HepG2 (cell line): Measurements from ENCODE around the gene C12orf43. TPM values are rescaled to one million over a fixed set of nuclear protein-coding genes. Genes with fewer than 3 reads are reported as not detected.

Experiments
- ATF1 ChIP-seq: IDR thresholded peaks from 2 replicates; pipeline ENCODE4 v1.6.1; 2016; ENCODE audit warnings: mild to moderate bottlenecking, control low read depth
- GTF2F1 ChIP-seq: fragments of 150-350 bp; IDR thresholded peaks from 2 replicates; pipeline ENCODE4 v1.6.1; 2014; ENCODE audit warnings: low read length
- HIC2 ChIP-seq: sonication (generic); formaldehyde crosslinking; IDR thresholded peaks from 2 replicates; pipeline ENCODE4 v1.9.0; 2022; ENCODE audit warnings: low read depth, missing genetic modification reagents
- JDP2 ChIP-seq: sonication (generic); formaldehyde crosslinking; IDR thresholded peaks from 2 replicates; pipeline ENCODE4 v1.8.1; 2022; ENCODE audit warnings: missing genetic modification reagents, borderline replicate concordance
- JUND ChIP-seq: sonication (generic); formaldehyde crosslinking; IDR thresholded peaks from 2 replicates; pipeline ENCODE4 v1.8.0; 2022; ENCODE audit warnings: mild to moderate bottlenecking, missing genetic modification reagents
- KDM6A ChIP-seq: IDR thresholded peaks from 2 replicates; pipeline ENCODE4 v1.6.1; 2016; ENCODE audit warnings: low read depth
- MED8 ChIP-seq: sonication (generic); formaldehyde crosslinking; IDR thresholded peaks from 2 replicates; pipeline ENCODE4 v1.8.1; 2023; ENCODE audit warnings: mild to moderate bottlenecking, missing genetic modification reagents; ENCODE audit not compliant: insufficient replicate concordance
- MYC ChIP-seq: sonication (generic); formaldehyde crosslinking; IDR thresholded peaks from 2 replicates; pipeline ENCODE4 v1.9.0; 2021; ENCODE audit warnings: missing genetic modification reagents, borderline replicate concordance
- NR1H2 ChIP-seq: sonication (generic); formaldehyde crosslinking; IDR thresholded peaks from 2 replicates; pipeline ENCODE4 v1.8.1; 2022; ENCODE audit warnings: low read depth, missing genetic modification reagents, borderline replicate concordance
- PPARG ChIP-seq: conservative IDR thresholded peaks from 2 replicates; pipeline ENCODE4 v1.6.1; 2016; ENCODE audit warnings: missing biosample characterization, missing genetic modification reagents
- SIX4 ChIP-seq: sonication (generic); formaldehyde crosslinking; IDR thresholded peaks from 2 replicates; pipeline ENCODE4 v1.4.0; 2020; ENCODE audit warnings: missing genetic modification reagents
- SRY ChIP-seq: sonication (generic); formaldehyde crosslinking; IDR thresholded peaks from 2 replicates; pipeline ENCODE4 v1.8.0; 2022; ENCODE audit warnings: mild to moderate bottlenecking, missing genetic modification reagents
- ZFP36L1 ChIP-seq: sonication (generic); formaldehyde crosslinking; IDR thresholded peaks from 2 replicates; pipeline ENCODE4 v1.8.0; 2022; ENCODE audit warnings: mild to moderate bottlenecking, missing genetic modification reagents, moderate library complexity
- ZFX ChIP-seq: sonication (generic); formaldehyde crosslinking; IDR thresholded peaks from 2 replicates; pipeline ENCODE4 v1.4.0; 2020; ENCODE audit warnings: mild to moderate bottlenecking, low read depth, missing genetic modification reagents, moderate library complexity
- ZIK1 ChIP-seq: sonication (generic); formaldehyde crosslinking; IDR thresholded peaks from 2 replicates; pipeline ENCODE4 v1.5.0; 2020; ENCODE audit warnings: mild to moderate bottlenecking, low read depth, missing genetic modification reagents, borderline replicate concordance
- ZNF10 ChIP-seq: sonication (generic); formaldehyde crosslinking; IDR thresholded peaks from 2 replicates; pipeline ENCODE4 v1.4.0; 2020; ENCODE audit warnings: mild to moderate bottlenecking, low read depth, missing genetic modification reagents, borderline replicate concordance
- ZNF280D ChIP-seq: sonication (generic); formaldehyde crosslinking; IDR thresholded peaks from 2 replicates; pipeline ENCODE4 v1.5.1; 2020; ENCODE audit warnings: mild to moderate bottlenecking, missing genetic modification reagents
- ZNF282 ChIP-seq: fragments of 450-650 bp; IDR thresholded peaks from 2 replicates; pipeline ENCODE4 v1.6.1; 2018; ENCODE audit not compliant: partially characterized antibody
- ZNF674 ChIP-seq: sonication (generic); formaldehyde crosslinking; IDR thresholded peaks from 2 replicates; pipeline ENCODE4 v1.5.0; 2020; ENCODE audit warnings: low read depth, mild to moderate bottlenecking, missing genetic modification reagents
- ZNF749 ChIP-seq: sonication (generic); formaldehyde crosslinking; IDR thresholded peaks from 2 replicates; pipeline ENCODE4 v1.8.0; 2022; ENCODE audit warnings: mild to moderate bottlenecking, missing genetic modification reagents, moderate library complexity, borderline replicate concordance
- ZNF790 ChIP-seq: sonication (generic); formaldehyde crosslinking; IDR thresholded peaks from 2 replicates; pipeline ENCODE4 v1.8.0; 2022; ENCODE audit warnings: missing genetic modification reagents, mild to moderate bottlenecking, borderline replicate concordance
- ZSCAN21 ChIP-seq: sonication (generic); formaldehyde crosslinking; IDR thresholded peaks from 2 replicates; pipeline ENCODE4 v1.8.0; 2022; ENCODE audit warnings: mild to moderate bottlenecking, missing genetic modification reagents, moderate library complexity, borderline replicate concordance
- polyA plus RNA-seq, 8 experiments: library from polyadenylated mRNA; depleted of rRNA in 3 of 8; stranded (reverse) in 7 of 8; unstranded in 1 of 8; fragments of >200 nt; fragmentation: Illumina TruSeq in 4 of 8; extraction: Trizol in 4 of 8; gene quantifications; 2 replicates each; pipeline versions ENCODE4 v1.2.1 to v1.2.3, GENCODE V29; 2011 to 2016; ENCODE audit warnings: low read depth in 4 of 8, missing spikeins in 1 of 8, mixed read lengths in 1 of 8; ENCODE audit not compliant: insufficient read depth in 1 of 8
- total RNA-seq, 5 experiments: library from RNA; depleted of rRNA; stranded (reverse); fragments of >200 nt; fragmentation: Illumina TruSeq; extraction: Trizol; gene quantifications; 2 replicates each; pipeline ENCODE4 v1.2.3, GENCODE V29; 2016; ENCODE audit warnings: low read depth in 1 of 5
- TF ChIP-seq, protein P1 (sequence below): sonication (generic); formaldehyde crosslinking; IDR thresholded peaks from 2 replicates; pipeline ENCODE4 v1.9.0; 2022; ENCODE audit warnings: missing genetic modification reagents, mild to moderate bottlenecking, borderline replicate concordance

C12orf43 gene
- total and polyA plus RNA-seq, 2 of the 13 experiments (the other 11 are each of a cell fraction or from before 2014, with no cell fraction given): 7.9 to 11.1 TPM

GRCh38 chr12:120978296-120979219, 37.7 kb downstream of the C12orf43 start, which contains the start of gene HNF1A (continued):
- TF ChIP-seq ZNF280D (CRISPR knock-in tag) (peak; percentile 38; the same call in 1 of the 2 replicates), JDP2 (no peak), NR1H2 (CRISPR knock-in tag) (no peak), GTF2F1 (no peak), MYC (peak; percentile 95), SRY (CRISPR knock-in tag) (peak; percentile 77; the same call in 1 of the 2 replicates), PPARG (peak; percentile 71; the same call in 1 of the 2 replicates), ZSCAN21 (CRISPR knock-in tag) (peak; percentile 68; the same call in 1 of the 2 replicates), ZNF282 (no peak), JUND (CRISPR knock-in tag) (no peak), ZNF790 (CRISPR knock-in tag) (peak; percentile 59; the same call in 1 of the 2 replicates), ATF1 (CRISPR knock-in tag) (no peak), HIC2 (peak; percentile 72; the same call in 1 of the 2 replicates), MED8 (peak; percentile 94), ZIK1 (CRISPR knock-in tag) (no peak), ZFP36L1 (CRISPR knock-in tag) (no peak; the same call in 1 of the 2 replicates), SIX4 (CRISPR knock-in tag) (no peak), ZNF10 (CRISPR knock-in tag) (no peak), ZNF674 (CRISPR knock-in tag) (no peak), ZFX (CRISPR knock-in tag) (peak; percentile 98), KDM6A (CRISPR knock-in tag) (peak; percentile 98), ZNF749 (0 out of 2 replicates have a peak, but pooled peaks have one; percentile 21)
- TF ChIP-seq, protein P1, sequence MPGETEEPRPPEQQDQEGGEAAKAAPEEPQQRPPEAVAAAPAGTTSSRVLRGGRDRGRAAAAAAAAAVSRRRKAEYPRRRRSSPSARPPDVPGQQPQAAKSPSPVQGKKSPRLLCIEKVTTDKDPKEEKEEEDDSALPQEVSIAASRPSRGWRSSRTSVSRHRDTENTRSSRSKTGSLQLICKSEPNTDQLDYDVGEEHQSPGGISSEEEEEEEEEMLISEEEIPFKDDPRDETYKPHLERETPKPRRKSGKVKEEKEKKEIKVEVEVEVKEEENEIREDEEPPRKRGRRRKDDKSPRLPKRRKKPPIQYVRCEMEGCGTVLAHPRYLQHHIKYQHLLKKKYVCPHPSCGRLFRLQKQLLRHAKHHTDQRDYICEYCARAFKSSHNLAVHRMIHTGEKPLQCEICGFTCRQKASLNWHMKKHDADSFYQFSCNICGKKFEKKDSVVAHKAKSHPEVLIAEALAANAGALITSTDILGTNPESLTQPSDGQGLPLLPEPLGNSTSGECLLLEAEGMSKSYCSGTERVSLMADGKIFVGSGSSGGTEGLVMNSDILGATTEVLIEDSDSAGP: peak; percentile 55
